Body of pancreas (tissue), 4 donors: ENCODE data around the gene C8A.

Experiments used
- CTCF ChIP-seq, 7 experiments: fragments of 450-650 bp in 4 of 7; fragments of 200-600 bp in 3 of 7; sonication (generic) in 3 of 7; IDR thresholded peaks; one replicate each; pipeline ENCODE4 v1.5.1; 2016 to 2019; ENCODE audit warnings: antibody characterized with exemption in 7 of 7
- POLR2A ChIP-seq, 3 donors: fragments of 450-650 bp; IDR thresholded peaks; one replicate each; pipeline ENCODE4 v1.6.1; 2016; ENCODE audit warnings: antibody characterized with exemption in 3 of 3, mild to moderate bottlenecking in 2 of 3

DNA sequence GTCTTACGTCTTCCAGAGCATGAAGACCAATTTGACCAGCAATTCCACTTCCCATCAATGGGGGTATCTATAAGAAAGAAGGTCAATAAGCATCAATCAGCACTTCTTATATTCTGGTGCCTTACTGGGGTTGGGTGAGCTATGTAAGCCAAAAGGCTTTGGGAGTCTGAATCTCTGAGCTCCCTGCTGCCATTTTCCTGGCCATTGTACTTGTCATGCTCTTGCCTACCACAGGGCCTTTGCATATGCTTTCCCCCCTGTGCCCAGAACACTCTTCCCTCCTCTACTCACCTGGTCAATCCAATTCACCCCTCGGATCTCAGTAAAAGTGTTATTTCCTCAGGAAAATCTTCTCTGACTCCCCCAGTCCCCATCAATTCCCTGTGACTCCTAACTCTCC is 74.9 kb downstream of the C8A start:
- TF ChIP-seq CTCF (IDR thresholded peaks at IDR 0.05) = no peak
- TF ChIP-seq POLR2A (IDR thresholded peaks at IDR 0.05) = no peak
